ENCODE measurements around the gene FCRLB.
"Not testable (repeated sequence)": the region's sequence is repeated elsewhere in the genome, so short reads cannot be mapped to it uniquely, and the experiment has no call there.

The FCRLB gene

DNA sequence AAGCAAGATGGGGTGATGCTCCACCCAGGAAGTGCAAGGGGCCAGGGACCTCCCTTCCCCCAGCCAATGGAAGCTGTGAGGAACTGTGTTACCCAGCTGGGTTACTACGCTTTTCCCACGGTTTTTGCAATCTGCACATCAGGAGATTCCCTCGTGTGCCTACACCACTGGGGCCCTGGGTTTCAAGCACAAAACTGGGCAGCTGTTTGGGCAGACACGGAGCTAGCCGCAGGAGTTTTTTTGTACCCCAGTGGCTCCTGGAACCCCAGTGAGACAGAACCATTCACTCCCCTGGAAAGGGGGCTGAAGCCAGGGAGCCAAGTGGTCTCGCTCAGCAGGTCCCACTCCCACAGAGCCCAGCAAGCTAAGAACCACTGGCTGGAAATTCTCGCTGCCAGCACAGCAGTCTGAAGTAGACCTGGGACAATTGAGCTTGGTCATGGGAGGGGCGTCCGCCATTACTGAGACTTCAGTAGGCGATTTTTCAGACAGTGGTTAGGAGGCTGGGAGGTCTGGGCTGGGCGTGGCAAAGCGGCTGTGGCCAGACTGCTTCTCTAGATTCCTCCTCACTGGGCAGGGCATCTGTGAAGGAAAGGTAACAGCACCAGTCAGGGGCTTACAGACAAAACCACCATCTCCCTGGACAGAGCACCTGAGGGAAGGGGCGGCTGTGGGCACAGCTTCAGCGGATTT lies 28.2 kb upstream of the FCRLB start:
- not testable (repeated sequence) for H3K27ac ChIP-seq (ENCODE audit: low read depth, low read length, severe bottlenecking); H3K4me1 ChIP-seq (ENCODE audit: control insufficient read depth, insufficient read depth, low read length, poor library complexity, severe bottlenecking); H3K36me3 ChIP-seq (ENCODE audit: control insufficient read depth, insufficient read depth, low read length); H3K4me3 ChIP-seq (ENCODE audit: extremely low read depth, insufficient read depth, low read length, poor library complexity, severe bottlenecking); H3K9me3 ChIP-seq (ENCODE audit: control insufficient read depth, low read length)
- 90 to 92% methylated on average over 11 to 12 of the region's 14 CpGs for WGBS, 2 experiments (ENCODE audit: insufficient coverage in 2 of 2)

DNA sequence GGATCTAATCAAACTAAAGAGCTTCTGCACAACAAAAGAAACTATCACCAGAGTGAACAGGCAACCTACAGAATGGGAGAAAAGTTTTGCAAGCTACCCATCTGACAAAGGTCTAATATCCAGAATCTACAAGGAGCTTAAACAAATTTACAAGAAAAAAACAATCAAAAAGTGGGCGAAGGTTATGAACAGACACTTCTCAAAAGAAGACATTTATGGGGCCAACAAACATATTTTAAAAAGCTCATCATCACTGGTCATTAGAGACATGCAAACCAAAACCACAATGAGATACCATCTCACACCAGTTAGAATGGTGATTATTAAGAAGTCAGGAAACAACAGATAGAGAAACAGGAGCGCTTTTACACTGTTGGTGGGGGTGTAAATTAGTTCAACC lies 23.0 kb upstream of the FCRLB start:
- H3K4me3 ChIP-seq (ENCODE audit: extremely low read depth, insufficient read depth, low read length, poor library complexity, severe bottlenecking); H3K9me3 ChIP-seq (ENCODE audit: control insufficient read depth, low read length); H3K36me3 ChIP-seq (ENCODE audit: control insufficient read depth, insufficient read depth, low read length); H3K4me1 ChIP-seq (ENCODE audit: control insufficient read depth, insufficient read depth, low read length, poor library complexity, severe bottlenecking); H3K27ac ChIP-seq (ENCODE audit: low read depth, low read length, severe bottlenecking): not testable (repeated sequence)
- 75 to 80% methylated on average over 1 of the region's 2 CpGs for WGBS, 2 experiments (ENCODE audit: insufficient coverage in 2 of 2)

DNA sequence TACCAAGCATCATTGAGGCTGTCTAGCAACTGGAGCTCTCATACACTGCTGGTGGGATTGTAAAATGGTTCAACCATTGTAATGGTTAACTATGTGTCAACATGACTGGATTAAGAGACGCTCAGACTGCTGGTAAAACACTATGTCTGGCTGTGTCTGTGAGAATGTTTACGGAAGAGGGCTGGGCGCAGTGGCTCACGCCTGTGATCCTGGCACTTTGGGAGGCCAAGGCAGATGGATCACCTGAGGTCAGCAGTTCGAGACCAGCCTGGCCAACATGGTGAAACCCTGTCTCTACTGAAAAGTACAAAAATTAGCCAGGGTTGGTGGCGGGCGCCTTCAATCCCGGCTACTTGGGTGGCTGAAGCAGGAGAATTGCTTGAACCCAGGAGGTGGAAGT lies 19.1 kb upstream of the FCRLB start:
- Histone ChIP-seq H3K4me3 (ENCODE audit: extremely low read depth, insufficient read depth, low read length, poor library complexity, severe bottlenecking) (no peak overlapping the region), H3K36me3 (ENCODE audit: control insufficient read depth, insufficient read depth, low read length) (no peaks in the 10 kb centered on the region), H3K4me1 (ENCODE audit: control insufficient read depth, insufficient read depth, low read length, poor library complexity, severe bottlenecking) (no peaks in the 10 kb centered on the region), H3K9me3 (ENCODE audit: control insufficient read depth, low read length) (no peaks in the 10 kb centered on the region), H3K27ac (ENCODE audit: low read depth, low read length, severe bottlenecking) (no peak overlapping the region)
- WGBS, 2 experiments (ENCODE audit: insufficient coverage in 2 of 2) = 86 to 97% methylated on average over 8 of the region's 8 CpGs

- H3K27ac ChIP-seq (ENCODE audit: low read depth, low read length, severe bottlenecking) = peak overlapping the region; percentile 75
- WGBS, 2 experiments (ENCODE audit: insufficient coverage in 2 of 2) = 100% methylated on average over 3 of the region's 4 CpGs; no CpG with 5 or more reads in 1 of the 2 experiments
Observed at GRCh38 chr1:161705537-161705936, 15.8 kb upstream of the FCRLB start.

GRCh38 chr1:161706113-161706481 lies 15.2 kb upstream of the FCRLB start:
- Histone ChIP-seq H3K4me1 (ENCODE audit: control insufficient read depth, insufficient read depth, low read length, poor library complexity, severe bottlenecking) (no peaks in the 10 kb centered on the region), H3K27ac (ENCODE audit: low read depth, low read length, severe bottlenecking) (peak overlapping the region; percentile 75), H3K36me3 (ENCODE audit: control insufficient read depth, insufficient read depth, low read length) (no peaks in the 10 kb centered on the region), H3K9me3 (ENCODE audit: control insufficient read depth, low read length) (no peaks in the 10 kb centered on the region), H3K4me3 (ENCODE audit: extremely low read depth, insufficient read depth, low read length, poor library complexity, severe bottlenecking) (no peak overlapping the region)
- 81 to 94% methylated on average over 3 of the region's 3 CpGs for WGBS, 2 experiments (ENCODE audit: insufficient coverage in 2 of 2)

More at GRCh38 chr1:161705537-161705936, 15.8 kb upstream of the FCRLB start:
- Histone ChIP-seq H3K4me3 (ENCODE audit: extremely low read depth, insufficient read depth, low read length, poor library complexity, severe bottlenecking) (no peak overlapping the region), H3K9me3 (ENCODE audit: control insufficient read depth, low read length) (no peaks in the 10 kb centered on the region), H3K4me1 (ENCODE audit: control insufficient read depth, insufficient read depth, low read length, poor library complexity, severe bottlenecking) (no peaks in the 10 kb centered on the region), H3K36me3 (ENCODE audit: control insufficient read depth, insufficient read depth, low read length) (no peaks in the 10 kb centered on the region)

DNA sequence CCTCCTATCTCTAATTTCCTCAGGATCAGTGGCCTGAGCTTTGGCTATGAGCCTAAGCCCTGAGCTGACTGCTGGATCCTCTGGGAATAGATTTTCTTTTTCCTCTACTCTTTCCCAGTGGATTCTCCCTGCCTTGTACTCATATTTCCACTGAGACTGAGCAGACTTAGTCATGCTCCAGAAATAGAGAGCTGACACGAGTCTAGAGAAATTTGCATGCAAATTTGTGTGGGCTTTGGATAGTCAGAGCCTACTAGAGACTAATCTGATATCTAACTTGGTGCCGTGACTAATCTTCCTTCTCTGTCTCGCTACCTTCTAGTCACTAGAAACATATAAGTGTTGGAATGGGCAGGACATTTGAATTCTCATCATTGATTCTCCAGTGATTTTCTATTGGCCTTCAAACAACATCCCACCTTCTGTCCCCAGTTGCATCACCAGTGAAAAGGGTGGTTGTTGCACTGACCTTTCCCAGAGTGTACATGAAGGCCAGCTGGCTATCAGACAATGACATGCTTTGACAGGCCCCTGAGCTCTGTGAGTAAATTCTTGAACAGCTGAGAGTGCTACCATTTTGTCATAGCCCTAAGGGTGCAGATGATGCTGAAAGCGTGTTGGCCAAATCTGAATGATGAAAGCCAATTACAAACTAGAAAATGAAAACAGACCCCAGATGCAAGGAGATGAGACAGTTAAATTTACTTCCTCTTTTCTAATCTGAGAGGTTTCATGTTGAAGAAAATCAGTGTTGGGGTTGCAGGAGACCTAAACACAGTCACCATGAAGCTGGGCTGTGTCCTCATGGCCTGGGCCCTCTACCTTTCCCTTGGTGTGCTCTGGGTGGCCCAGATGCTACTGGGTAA lies 14.6 kb upstream of the FCRLB start, which contains the start of gene FCRLA:
Gene FCRLA, plus strand, starts transcription at position 748 of the 866 bp plus-strand sequence. Its CDS starts 36 bp downstream, at position 784.
- no peak within 1 kb of the TSS for H3K4me3 ChIP-seq (ENCODE audit: extremely low read depth, insufficient read depth, low read length, poor library complexity, severe bottlenecking)
- no peaks in the 10 kb centered on the region for H3K9me3 ChIP-seq (ENCODE audit: control insufficient read depth, low read length)
- 67 to 100% methylated on average over 1 to 2 of the region's 4 CpGs for WGBS, 2 experiments (ENCODE audit: insufficient coverage in 2 of 2)
- no peaks in the 10 kb centered on the region for H3K4me1 ChIP-seq (ENCODE audit: control insufficient read depth, insufficient read depth, low read length, poor library complexity, severe bottlenecking)
- peak within 1 kb of the TSS; percentile 75 for H3K27ac ChIP-seq (ENCODE audit: low read depth, low read length, severe bottlenecking)
- H3K36me3 ChIP-seq (ENCODE audit: control insufficient read depth, insufficient read depth, low read length) = no peaks in the 10 kb centered on the region

GRCh38 chr1:161707503-161707902 lies 13.8 kb upstream of the FCRLB start:
- Histone ChIP-seq H3K36me3 (ENCODE audit: control insufficient read depth, insufficient read depth, low read length) (no peaks in the 10 kb centered on the region), H3K4me3 (ENCODE audit: extremely low read depth, insufficient read depth, low read length, poor library complexity, severe bottlenecking) (no peak overlapping the region), H3K9me3 (ENCODE audit: control insufficient read depth, low read length) (no peaks in the 10 kb centered on the region), H3K27ac (ENCODE audit: low read depth, low read length, severe bottlenecking) (no peak overlapping the region), H3K4me1 (ENCODE audit: control insufficient read depth, insufficient read depth, low read length, poor library complexity, severe bottlenecking) (no peaks in the 10 kb centered on the region)
- 96 to 100% methylated on average over 2 of the region's 2 CpGs for WGBS, 2 experiments (ENCODE audit: insufficient coverage in 2 of 2)

DNA sequence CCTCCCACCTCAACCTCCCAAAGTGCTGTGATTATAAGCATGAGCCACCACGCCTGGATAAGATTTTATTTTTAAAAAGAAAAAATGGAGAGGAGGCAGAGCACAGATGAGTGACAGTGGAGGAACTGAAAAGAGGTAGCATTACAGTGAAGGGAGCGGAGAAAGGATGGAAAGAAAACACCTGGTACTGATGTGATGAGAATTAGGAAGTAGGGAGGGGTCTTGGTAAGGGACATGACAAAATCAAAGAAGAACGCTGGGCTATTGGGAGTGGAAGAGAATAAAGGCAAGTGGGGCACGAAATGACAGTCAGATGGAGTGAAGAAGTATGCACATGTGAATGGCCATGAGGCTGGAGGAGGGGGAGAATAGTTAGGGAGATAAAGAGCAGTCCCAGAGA lies 12.0 kb upstream of the FCRLB start:
- no peaks in the 10 kb centered on the region for H3K4me1 ChIP-seq (ENCODE audit: control insufficient read depth, insufficient read depth, low read length, poor library complexity, severe bottlenecking)
- WGBS, 2 experiments (ENCODE audit: insufficient coverage in 2 of 2) = 72 to 84% methylated on average over 3 to 4 of the region's 4 CpGs
- H3K9me3 ChIP-seq (ENCODE audit: control insufficient read depth, low read length) = no peaks in the 10 kb centered on the region
- H3K4me3 ChIP-seq (ENCODE audit: extremely low read depth, insufficient read depth, low read length, poor library complexity, severe bottlenecking) = no peak overlapping the region
- H3K36me3 ChIP-seq (ENCODE audit: control insufficient read depth, insufficient read depth, low read length) = no peaks in the 10 kb centered on the region
- no peak overlapping the region for H3K27ac ChIP-seq (ENCODE audit: low read depth, low read length, severe bottlenecking)

GRCh38 chr1:161710560-161710959 lies 10.8 kb upstream of the FCRLB start:
- no peaks in the 10 kb centered on the region for H3K4me1 ChIP-seq (ENCODE audit: control insufficient read depth, insufficient read depth, low read length, poor library complexity, severe bottlenecking)
- no peaks in the 10 kb centered on the region for H3K9me3 ChIP-seq (ENCODE audit: control insufficient read depth, low read length)
- no peak overlapping the region for H3K27ac ChIP-seq (ENCODE audit: low read depth, low read length, severe bottlenecking)
- 71 to 91% methylated on average over 1 to 2 of the region's 4 CpGs for WGBS, 2 experiments (ENCODE audit: insufficient coverage in 2 of 2)
- H3K4me3 ChIP-seq (ENCODE audit: extremely low read depth, insufficient read depth, low read length, poor library complexity, severe bottlenecking) = no peak overlapping the region
- H3K36me3 ChIP-seq (ENCODE audit: control insufficient read depth, insufficient read depth, low read length) = no peaks in the 10 kb centered on the region

- no peak overlapping the region for H3K4me3 ChIP-seq (ENCODE audit: extremely low read depth, insufficient read depth, low read length, poor library complexity, severe bottlenecking)
- H3K27ac ChIP-seq (ENCODE audit: low read depth, low read length, severe bottlenecking) = no peak overlapping the region
- 94 to 95% methylated on average over 2 to 6 of the region's 8 CpGs for WGBS, 2 experiments (ENCODE audit: insufficient coverage in 2 of 2)
- no peaks in the 10 kb centered on the region for H3K4me1 ChIP-seq (ENCODE audit: control insufficient read depth, insufficient read depth, low read length, poor library complexity, severe bottlenecking)
- H3K9me3 ChIP-seq (ENCODE audit: control insufficient read depth, low read length) = no peaks in the 10 kb centered on the region
- no peaks in the 10 kb centered on the region for H3K36me3 ChIP-seq (ENCODE audit: control insufficient read depth, insufficient read depth, low read length)
Observed at GRCh38 chr1:161718559-161719324, 2.6 kb upstream of the FCRLB start.

Data from mesodermal cell (in vitro differentiated cells).